ACC112 (cell line): ENCODE results near the gene ADAMTS12.

Source experiments
- H2AFZ ChIP-seq: fragments of 200-600 bp; sonication (generic); one replicate; pipeline ENCODE4 v1.6.0; 2017; ENCODE audit warnings: antibody characterized with exemption, low read length; ENCODE audit not compliant: unreplicated experiment
- H3K27ac ChIP-seq: fragments of 200-600 bp; sonication (generic); 2 replicates; pipeline ENCODE4 v1.5.1; 2014; ENCODE audit warnings: low read depth, mild to moderate bottlenecking, antibody characterized with exemption, low read length, moderate library complexity
- H3K27me3 ChIP-seq: fragments of 200-600 bp; sonication (generic); 2 replicates; pipeline ENCODE4 v1.6.1; 2014; ENCODE audit warnings: mild to moderate bottlenecking, antibody characterized with exemption, low read length, moderate library complexity, mixed read lengths; ENCODE audit not compliant: insufficient read depth
- H3K36me3 ChIP-seq: fragments of 200-600 bp; sonication (generic); 2 replicates; pipeline ENCODE4 v1.6.1; 2016; ENCODE audit warnings: mild to moderate bottlenecking, antibody characterized with exemption, low read length, moderate library complexity, mixed read lengths; ENCODE audit not compliant: insufficient read depth
- H3K4me1 ChIP-seq: fragments of 200-600 bp; sonication (generic); one replicate; pipeline ENCODE4 v1.6.1; 2016; ENCODE audit warnings: low read length, mixed read lengths; ENCODE audit not compliant: insufficient read depth, unreplicated experiment, control insufficient read depth
- H3K4me3 ChIP-seq: fragments of 200-600 bp; sonication (generic); 2 replicates; pipeline ENCODE4 v1.5.1; 2014; ENCODE audit warnings: mild to moderate bottlenecking, low read depth, low read length
- H3K79me2 ChIP-seq: fragments of 200-600 bp; sonication (generic); one replicate; pipeline ENCODE4 v1.6.0; 2016; ENCODE audit warnings: low read length; ENCODE audit not compliant: control insufficient read depth, unreplicated experiment, insufficient read depth

Gene ADAMTS12

DNA sequence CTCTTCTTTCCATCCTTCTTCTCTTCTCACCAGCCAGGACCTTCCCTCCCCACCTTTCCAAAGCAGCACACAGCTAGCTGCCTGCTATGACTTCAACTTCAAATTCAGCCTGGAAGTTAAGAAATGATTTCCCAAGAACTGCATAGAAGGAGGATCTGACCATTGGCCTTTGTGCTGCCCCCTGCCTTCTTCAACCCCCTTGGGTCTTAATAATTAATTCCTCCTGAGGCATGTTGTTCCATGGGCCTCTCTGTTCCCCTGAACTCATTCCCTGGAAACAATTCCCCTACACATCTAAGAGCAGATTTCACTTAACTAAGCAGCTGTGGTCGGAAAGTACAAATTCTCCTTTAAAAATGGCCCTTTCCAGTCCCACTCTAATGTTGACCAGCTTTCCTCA is 62.4 kb downstream of the ADAMTS12 start:
- Histone ChIP-seq H3K27me3 (no peaks in the 10 kb centered on the region), H3K36me3 (no peaks in the 10 kb centered on the region), H3K4me3 (no peak overlapping the region), H3K79me2 (peaks cover 39% of the 10 kb centered on the region), H3K4me1 (peaks cover 68% of the 10 kb centered on the region), H2AFZ (no peak overlapping the region), H3K27ac (peak overlapping the region; percentile 69; the same call in 1 of the 2 replicates)

DNA sequence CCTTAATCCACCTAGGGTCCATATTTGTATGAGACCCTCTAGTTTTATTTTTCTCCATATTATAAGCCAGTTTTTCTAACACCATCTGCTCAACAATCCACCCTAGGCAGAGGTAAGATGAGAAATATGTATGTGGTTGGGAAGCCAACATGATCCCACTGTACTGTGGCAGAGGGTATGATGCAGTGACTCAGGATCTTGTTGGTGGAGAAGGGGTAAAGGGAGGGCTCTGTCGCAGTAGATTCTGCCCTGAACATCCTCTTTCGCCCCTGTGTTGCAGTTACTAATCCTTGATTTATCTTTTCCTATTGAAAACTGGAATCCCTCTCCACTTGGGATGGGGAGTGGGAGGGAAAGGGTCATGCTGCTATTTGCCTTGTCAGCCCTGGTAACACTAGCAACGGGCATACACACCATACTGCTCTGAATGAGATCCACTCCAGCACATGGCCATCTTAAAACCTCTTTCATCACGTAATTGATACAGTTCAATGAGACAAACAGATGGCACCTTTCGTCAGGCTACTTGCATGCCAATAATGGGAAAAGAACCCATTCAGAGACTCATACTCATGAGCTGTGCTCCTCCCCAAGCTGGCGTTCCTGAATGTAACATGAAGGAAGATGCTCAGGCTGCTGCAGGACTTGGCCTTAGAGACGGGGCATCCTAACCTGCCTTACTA is 63.0 kb downstream of the ADAMTS12 start:
- Histone ChIP-seq H3K79me2 (peaks cover 38% of the 10 kb centered on the region), H3K27me3 (no peaks in the 10 kb centered on the region), H3K4me1 (peaks cover 62% of the 10 kb centered on the region), H3K36me3 (no peaks in the 10 kb centered on the region), H2AFZ (no peak overlapping the region), H3K4me3 (no peak overlapping the region), H3K27ac (peak overlapping the region; percentile 69)

DNA sequence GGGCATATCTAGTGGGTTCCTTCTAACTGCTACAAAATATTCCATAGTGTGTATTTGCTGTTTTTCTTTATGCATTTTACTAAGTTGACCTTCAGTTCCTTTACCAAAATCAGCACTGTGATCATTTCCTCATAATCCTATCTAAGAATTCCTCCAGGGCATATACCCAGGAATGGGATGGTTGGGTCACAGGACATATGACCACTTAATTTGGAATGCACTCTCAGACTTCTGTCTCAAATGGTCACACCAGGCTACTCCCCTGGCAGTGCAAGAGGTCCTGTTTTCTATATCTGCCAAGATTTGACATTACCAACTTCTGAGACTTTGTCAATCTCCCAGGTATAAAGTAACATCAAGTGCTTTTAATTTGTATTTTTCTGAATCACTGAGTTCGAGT is 63.9 kb downstream of the ADAMTS12 start:
- peak overlapping the region; percentile 69 for H3K27ac ChIP-seq
- peaks cover 41% of the 10 kb centered on the region for H3K79me2 ChIP-seq
- peaks cover 53% of the 10 kb centered on the region for H3K4me1 ChIP-seq
- no peaks in the 10 kb centered on the region for H3K27me3 ChIP-seq
- H3K4me3 ChIP-seq = no peak overlapping the region
- no peak overlapping the region for H2AFZ ChIP-seq
- no peaks in the 10 kb centered on the region for H3K36me3 ChIP-seq

DNA sequence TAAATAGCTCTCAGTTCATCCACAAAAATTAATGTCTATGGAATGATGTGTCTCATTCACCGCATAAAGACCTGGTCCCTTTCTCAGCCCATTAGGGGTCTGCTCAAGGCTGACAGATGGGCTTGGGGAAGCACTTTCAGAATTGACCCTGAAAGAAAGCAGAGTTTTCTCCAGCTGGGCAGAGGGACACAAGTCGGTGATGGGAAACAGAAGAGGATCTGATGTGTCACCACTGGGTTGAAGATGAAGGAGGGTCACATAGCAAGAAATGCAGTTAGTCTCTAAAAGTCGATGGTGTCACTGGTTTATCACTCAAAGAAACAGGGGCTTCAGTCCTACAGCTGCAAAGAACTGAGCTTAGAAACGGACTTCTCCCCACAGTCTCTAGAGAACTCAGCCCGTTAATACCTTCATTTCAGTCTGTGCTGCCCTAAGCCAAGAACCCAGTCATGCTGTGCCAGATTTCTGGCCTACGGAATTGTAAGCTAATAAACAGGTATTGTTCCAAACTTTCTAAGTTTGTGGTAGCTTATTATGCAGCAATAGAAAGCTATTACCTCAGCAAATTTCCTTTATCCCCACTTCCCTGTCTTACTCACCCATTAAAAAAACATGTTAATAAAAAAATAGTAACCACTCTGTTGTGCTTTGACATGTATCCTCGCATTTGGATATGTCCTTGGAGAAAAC is 64.6 kb downstream of the ADAMTS12 start:
- Histone ChIP-seq H3K27me3 (no peaks in the 10 kb centered on the region), H3K36me3 (no peaks in the 10 kb centered on the region), H3K27ac (peak overlapping the region; percentile 69), H2AFZ (no peak overlapping the region), H3K4me1 (peaks cover 46% of the 10 kb centered on the region), H3K79me2 (peaks cover 40% of the 10 kb centered on the region), H3K4me3 (no peak overlapping the region)

DNA sequence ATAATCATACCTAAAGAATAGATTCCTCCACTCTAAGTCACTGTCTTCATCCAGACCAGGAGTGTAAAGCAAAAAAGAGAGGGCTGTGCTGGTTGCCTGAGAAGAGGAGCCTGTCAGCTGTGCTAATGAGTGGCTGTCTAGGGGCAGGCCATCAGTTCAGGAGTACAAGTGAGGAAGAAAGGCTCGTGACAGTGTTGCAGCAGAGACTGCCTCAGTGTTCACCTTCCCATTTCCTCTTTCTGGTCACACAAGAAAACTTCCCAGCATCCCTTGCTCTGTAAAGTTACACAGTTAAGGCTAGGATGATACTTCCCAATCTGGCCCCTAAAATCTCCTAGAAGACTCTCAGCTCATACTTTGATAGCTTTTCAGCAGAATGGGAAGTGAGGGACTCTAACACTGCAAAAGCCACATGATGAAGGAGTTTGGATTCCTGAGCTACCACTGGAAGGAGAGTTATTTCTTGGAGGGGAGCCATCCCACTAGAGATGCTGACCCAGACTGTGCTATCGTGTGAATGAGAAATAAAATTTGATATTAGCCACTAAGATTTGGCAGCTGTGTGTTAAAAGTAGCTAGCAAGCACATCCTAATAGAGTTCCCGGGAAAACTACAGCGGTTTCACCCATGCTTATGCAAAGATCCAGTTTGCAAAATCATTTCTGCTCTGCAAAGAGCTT is 67.1 kb downstream of the ADAMTS12 start:
- Histone ChIP-seq H3K27ac (peak overlapping the region; percentile 7; the same call in 1 of the 2 replicates), H3K4me1 (peaks cover 41% of the 10 kb centered on the region), H2AFZ (no peak overlapping the region), H3K4me3 (no peak overlapping the region), H3K36me3 (peaks cover 6% of the 10 kb centered on the region), H3K27me3 (no peaks in the 10 kb centered on the region), H3K79me2 (peaks cover 27% of the 10 kb centered on the region)

DNA sequence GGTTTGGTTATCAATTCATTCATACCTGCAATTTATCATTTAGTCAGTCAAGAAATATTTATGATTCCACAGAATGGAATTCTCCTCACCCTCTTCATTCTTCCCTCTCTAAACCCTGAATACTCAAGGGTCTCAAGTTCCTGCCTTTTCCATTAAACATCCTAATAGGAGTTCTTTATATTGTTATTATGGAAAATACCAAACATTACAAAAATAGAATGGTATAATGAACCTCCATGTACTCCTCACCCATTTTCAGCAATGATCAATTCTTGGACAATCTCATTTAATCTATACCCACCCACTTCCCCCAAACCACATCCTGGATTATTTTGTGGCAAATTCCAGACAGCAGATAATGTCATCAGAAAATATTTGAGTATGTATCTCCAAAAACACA is 74.5 kb downstream of the ADAMTS12 start:
- H3K36me3 ChIP-seq = peaks cover 11% of the 10 kb centered on the region
- no peaks in the 10 kb centered on the region for H3K27me3 ChIP-seq
- peaks cover 34% of the 10 kb centered on the region for H3K4me1 ChIP-seq
- no peak overlapping the region for H2AFZ ChIP-seq
- peaks cover 23% of the 10 kb centered on the region for H3K79me2 ChIP-seq
- H3K4me3 ChIP-seq = peak overlapping the region; percentile 0; the same call in 1 of the 2 replicates
- peak overlapping the region; percentile 78 for H3K27ac ChIP-seq

DNA sequence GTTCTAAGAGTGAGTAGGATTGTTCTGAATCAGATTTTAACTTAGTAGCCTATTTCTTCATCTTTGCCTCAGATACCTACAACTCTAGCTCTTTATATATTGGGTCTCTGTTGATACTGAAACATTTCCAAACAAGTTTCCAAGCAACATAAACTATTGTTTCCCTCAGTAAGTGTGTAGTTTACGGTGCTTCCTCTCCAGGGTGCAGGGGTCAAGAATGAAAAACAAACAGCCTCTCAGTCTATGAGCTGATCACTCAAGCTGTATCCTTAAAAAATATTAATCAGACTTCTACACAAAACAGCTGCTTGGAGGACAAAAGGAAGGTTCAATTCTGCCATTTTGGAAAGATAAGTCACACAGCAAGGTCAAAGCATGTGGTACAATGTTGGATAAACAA is 75.0 kb downstream of the ADAMTS12 start:
- Histone ChIP-seq H3K4me3 (peak overlapping the region; percentile 0; the same call in 1 of the 2 replicates), H3K27ac (peak overlapping the region; percentile 78), H3K27me3 (no peaks in the 10 kb centered on the region), H2AFZ (no peak overlapping the region), H3K36me3 (peaks cover 11% of the 10 kb centered on the region), H3K79me2 (peaks cover 19% of the 10 kb centered on the region), H3K4me1 (peaks cover 34% of the 10 kb centered on the region)

DNA sequence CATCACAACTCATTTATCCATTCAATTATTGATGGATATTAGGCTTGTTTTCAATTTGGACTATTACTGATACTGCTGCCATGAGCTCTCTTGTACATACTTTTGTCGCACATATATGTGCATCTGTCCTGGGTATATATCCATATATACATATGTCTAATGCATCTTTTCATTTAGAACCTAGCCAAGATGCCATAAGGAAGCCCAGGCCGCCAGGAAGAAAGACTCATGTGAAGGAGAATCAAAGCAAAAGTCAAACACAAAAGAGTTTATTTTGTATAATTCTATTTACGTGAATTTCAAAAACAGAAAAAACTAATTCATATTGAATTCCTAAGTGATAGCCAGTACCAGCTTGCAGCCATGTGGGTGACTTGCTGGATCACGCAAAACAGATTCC is 79.0 kb downstream of the ADAMTS12 start:
- Histone ChIP-seq H3K4me3 (no peak overlapping the region), H3K79me2 (peaks cover 19% of the 10 kb centered on the region), H2AFZ (no peak overlapping the region), H3K4me1 (peaks cover 66% of the 10 kb centered on the region), H3K27me3 (no peaks in the 10 kb centered on the region), H3K36me3 (no peaks in the 10 kb centered on the region), H3K27ac (no peak overlapping the region)

DNA sequence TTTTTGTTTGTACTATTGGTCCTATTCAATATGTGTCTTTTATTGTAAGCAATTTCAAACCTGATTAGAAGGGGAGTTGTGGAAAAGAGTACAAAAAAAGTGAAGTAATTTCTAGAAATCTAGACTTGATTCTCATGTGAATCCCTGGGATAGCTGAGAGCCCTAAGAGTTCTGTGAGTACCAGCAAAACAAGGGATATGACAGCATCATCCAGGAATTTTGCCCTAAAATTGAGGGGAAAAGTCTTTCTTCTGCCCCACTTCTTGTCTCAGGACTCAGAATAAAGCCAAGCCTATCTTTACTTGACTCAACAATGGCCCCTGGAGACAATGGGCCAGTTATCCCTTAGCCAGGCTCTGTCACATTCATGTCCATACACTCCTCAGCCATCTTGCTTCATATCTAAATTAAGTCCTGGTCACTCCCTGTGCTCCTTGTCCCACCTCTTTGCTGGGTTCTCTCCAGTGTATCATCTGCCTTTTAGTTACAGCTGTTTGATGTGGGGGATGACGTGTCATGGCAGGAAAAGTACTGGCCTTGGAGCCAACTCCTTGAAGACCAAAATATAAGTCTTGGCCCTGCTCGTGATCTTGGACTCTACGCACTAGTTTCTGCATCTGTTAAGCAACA is 81.2 kb downstream of the ADAMTS12 start:
- Histone ChIP-seq H3K4me1 (peaks cover 67% of the 10 kb centered on the region), H3K27ac (peak overlapping the region; percentile 96)

DNA sequence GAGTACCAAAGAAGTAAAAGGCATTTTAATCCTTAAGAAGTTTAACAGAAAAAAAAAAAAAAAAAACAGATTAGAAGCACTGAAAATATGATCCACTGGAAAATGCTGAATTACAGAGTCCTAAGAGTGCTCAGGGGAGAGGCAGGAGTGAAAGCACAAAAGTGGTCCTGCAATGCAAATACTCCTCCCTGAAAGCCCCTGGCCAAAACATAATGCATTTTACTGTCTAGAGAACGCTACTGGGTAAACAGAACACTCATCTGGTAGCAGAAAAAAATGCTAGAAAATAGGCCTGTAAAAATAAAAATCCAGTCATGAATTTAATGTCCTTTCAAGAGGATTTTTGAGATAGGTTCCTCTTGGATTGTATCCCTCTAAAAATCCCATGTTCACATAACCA is 81.9 kb downstream of the ADAMTS12 start:
- H3K4me1 ChIP-seq = peaks cover 67% of the 10 kb centered on the region
- no peaks in the 10 kb centered on the region for H3K27me3 ChIP-seq
- peaks cover 18% of the 10 kb centered on the region for H3K79me2 ChIP-seq
- peak overlapping the region; percentile 40 for H3K4me3 ChIP-seq
- H2AFZ ChIP-seq = no peak overlapping the region
- H3K36me3 ChIP-seq = no peaks in the 10 kb centered on the region
- peak overlapping the region; percentile 96 for H3K27ac ChIP-seq

More for the DNA sequence above, 81.2 kb downstream of the ADAMTS12 start:
- H3K4me3 ChIP-seq = peak overlapping the region; percentile 40; the same call in 1 of the 2 replicates
- H3K27me3 ChIP-seq = no peaks in the 10 kb centered on the region
- peaks cover 19% of the 10 kb centered on the region for H3K79me2 ChIP-seq
- H2AFZ ChIP-seq = no peak overlapping the region
- no peaks in the 10 kb centered on the region for H3K36me3 ChIP-seq
